HG03135 (cell line): ENCODE data around the gene SCNN1A.

Experiments used
- ATAC-seq: cut with Tn5 transposase; IDR thresholded peaks from one replicate; pipeline ENCODE4 v1.9.1; 2021; ENCODE audit warnings: mild to moderate bottlenecking, moderate library complexity; ENCODE audit not compliant: unreplicated experiment

Gene SCNN1A

GRCh38 chr12:6335451-6336078, 39.8 kb downstream of the SCNN1A start:
- peak; percentile 64 for ATAC-seq

GRCh38 chr12:6334940-6335450, 40.4 kb downstream of the SCNN1A start:
- no peak for ATAC-seq

GRCh38 chr12:6334359-6334758, 41.0 kb downstream of the SCNN1A start:
- no peak for ATAC-seq

GRCh38 chr12:6333566-6333965, 41.8 kb downstream of the SCNN1A start:
- no peak for ATAC-seq

- no peak for ATAC-seq
Observed at GRCh38 chr12:6333029-6333428, 42.3 kb downstream of the SCNN1A start.

- no peak for ATAC-seq
Observed at GRCh38 chr12:6332459-6332858, 42.9 kb downstream of the SCNN1A start.

GRCh38 chr12:6330999-6331714, 44.2 kb downstream of the SCNN1A start:
- no peak for ATAC-seq

- no peak for ATAC-seq
Observed at GRCh38 chr12:6330192-6330591, 45.2 kb downstream of the SCNN1A start.

GRCh38 chr12:6329703-6330064, 45.7 kb downstream of the SCNN1A start:
- ATAC-seq: no peak

- ATAC-seq: no peak
Observed at GRCh38 chr12:6328945-6329702, 46.2 kb downstream of the SCNN1A start.

- ATAC-seq: no peak
Observed at GRCh38 chr12:6328045-6328779, 47.2 kb downstream of the SCNN1A start.

GRCh38 chr12:6327229-6328041, 47.9 kb downstream of the SCNN1A start:
- ATAC-seq: no peak

- no peak for ATAC-seq
Observed at GRCh38 chr12:6326316-6327228, 48.8 kb downstream of the SCNN1A start.

GRCh38 chr12:6324936-6325750, 50.2 kb downstream of the SCNN1A start:
- ATAC-seq: no peak

GRCh38 chr12:6323995-6324711, 51.2 kb downstream of the SCNN1A start:
- ATAC-seq: no peak

- ATAC-seq: peak; percentile 55
Observed at GRCh38 chr12:6323340-6323994, 51.9 kb downstream of the SCNN1A start.

GRCh38 chr12:6322969-6323339, 52.4 kb downstream of the SCNN1A start:
- ATAC-seq: peak; percentile 20
